ENCODE results near the gene AGBL4.

Gene AGBL4

GRCh38 chr1:49416758-49417157 lies 607.0 kb downstream of the AGBL4 start:
- TF ChIP-seq ARNTL (CRISPR knock-in tag; IDR thresholded peaks at IDR 0.05; ENCODE audit: borderline replicate concordance, low read depth) (no peak), TOX (CRISPR knock-in tag; IDR thresholded peaks at IDR 0.05; ENCODE audit: borderline replicate concordance) (no peak)
- no peak for ATAC-seq

GRCh38 chr1:49408346-49408745 lies 615.4 kb downstream of the AGBL4 start:
- no peak for TF ChIP-seq ARNTL (CRISPR knock-in tag; IDR thresholded peaks at IDR 0.05; ENCODE audit: borderline replicate concordance, low read depth)
- TF ChIP-seq CSRNP3 (CRISPR knock-in tag; IDR thresholded peaks at IDR 0.05), result no peak
- no peak for TF ChIP-seq ZFP3 (CRISPR knock-in tag; IDR thresholded peaks at IDR 0.05)
- TF ChIP-seq SNAI2 (CRISPR knock-in tag; IDR thresholded peaks at IDR 0.05), result no peak
- no peak for TF ChIP-seq ZC3H10 (CRISPR knock-in tag; IDR thresholded peaks at IDR 0.05)
- no peak for TF ChIP-seq TOX (CRISPR knock-in tag; IDR thresholded peaks at IDR 0.05; ENCODE audit: borderline replicate concordance)
- TF ChIP-seq ZNF70 (CRISPR knock-in tag; IDR thresholded peaks at IDR 0.05), result no peak
- TF ChIP-seq POU6F1 (CRISPR knock-in tag; IDR thresholded peaks at IDR 0.05; ENCODE audit: borderline replicate concordance, low read depth), result no peak
- TF ChIP-seq OSR1 (CRISPR knock-in tag; IDR thresholded peaks at IDR 0.05), result no peak
- TF ChIP-seq ISL1 (CRISPR knock-in tag; IDR thresholded peaks at IDR 0.05), result no peak
- TF ChIP-seq TSHZ2 (CRISPR knock-in tag; IDR thresholded peaks at IDR 0.05), result no peak
- TF ChIP-seq ESRRG (CRISPR knock-in tag; IDR thresholded peaks at IDR 0.05), result no peak
- TF ChIP-seq CSDC2 (CRISPR knock-in tag; IDR thresholded peaks at IDR 0.05), result no peak
- TF ChIP-seq PATZ1 (CRISPR knock-in tag; IDR thresholded peaks at IDR 0.05; ENCODE audit: borderline replicate concordance), result no peak
- no peak for ATAC-seq

GRCh38 chr1:49397086-49397485 lies 626.7 kb downstream of the AGBL4 start:
- no peak for ATAC-seq

More at GRCh38 chr1:49397086-49397485, 626.7 kb downstream of the AGBL4 start:
- TF ChIP-seq TSHZ2 (CRISPR knock-in tag; IDR thresholded peaks at IDR 0.05) (no peak), PPARA (CRISPR knock-in tag; IDR thresholded peaks at IDR 0.05; ENCODE audit: borderline replicate concordance) (no peak), RARB (CRISPR knock-in tag; IDR thresholded peaks at IDR 0.05) (no peak), ZNF70 (CRISPR knock-in tag; IDR thresholded peaks at IDR 0.05) (no peak), PATZ1 (CRISPR knock-in tag; IDR thresholded peaks at IDR 0.05; ENCODE audit: borderline replicate concordance) (no peak), GLIS3 (CRISPR knock-in tag; IDR thresholded peaks at IDR 0.05) (no peak), ZNF565 (CRISPR knock-in tag; conservative IDR thresholded peaks at IDR 0.05; ENCODE audit: low read depth) (no peak), CREB5 (CRISPR knock-in tag; IDR thresholded peaks at IDR 0.05; ENCODE audit: low read depth) (no peak), TCF4 (CRISPR knock-in tag; IDR thresholded peaks at IDR 0.05; ENCODE audit: borderline replicate concordance) (no peak), ZFP3 (CRISPR knock-in tag; IDR thresholded peaks at IDR 0.05) (no peak), ARNTL (CRISPR knock-in tag; IDR thresholded peaks at IDR 0.05; ENCODE audit: borderline replicate concordance, low read depth) (no peak), BACH2 (CRISPR knock-in tag; IDR thresholded peaks at IDR 0.05; ENCODE audit: borderline replicate concordance) (no peak), ESRRG (CRISPR knock-in tag; IDR thresholded peaks at IDR 0.05) (no peak), ZFP30 (CRISPR knock-in tag; IDR thresholded peaks at IDR 0.05) (no peak), OSR1 (CRISPR knock-in tag; IDR thresholded peaks at IDR 0.05) (no peak)
